Ovary (tissue), 3 donors: Measurements from ENCODE around the gene FAM131A.

Experiments used
- EP300 ChIP-seq: sonication (generic); formaldehyde crosslinking; IDR thresholded peaks from one replicate; pipeline ENCODE4 v1.6.1; 2017; ENCODE audit warnings: antibody characterized with exemption
- POLR2A ChIP-seq: fragments of 450-650 bp; IDR thresholded peaks from one replicate; pipeline ENCODE4 v1.6.1; 2017; ENCODE audit warnings: antibody characterized with exemption, mild to moderate bottlenecking, moderate library complexity
- TF ChIP-seq, protein P1 (sequence below), 3 donors: fragments of 450-650 bp in 2 of 3; fragments of 200-600 bp in 1 of 3; IDR thresholded peaks; one replicate each; pipeline versions ENCODE4 v1.5.1 to v1.8.0; 2016 to 2022; ENCODE audit warnings: antibody characterized with exemption in 3 of 3, mild to moderate bottlenecking in 1 of 3
- donor health status: DM: no; HTN: no; CAD: no.

DNA sequence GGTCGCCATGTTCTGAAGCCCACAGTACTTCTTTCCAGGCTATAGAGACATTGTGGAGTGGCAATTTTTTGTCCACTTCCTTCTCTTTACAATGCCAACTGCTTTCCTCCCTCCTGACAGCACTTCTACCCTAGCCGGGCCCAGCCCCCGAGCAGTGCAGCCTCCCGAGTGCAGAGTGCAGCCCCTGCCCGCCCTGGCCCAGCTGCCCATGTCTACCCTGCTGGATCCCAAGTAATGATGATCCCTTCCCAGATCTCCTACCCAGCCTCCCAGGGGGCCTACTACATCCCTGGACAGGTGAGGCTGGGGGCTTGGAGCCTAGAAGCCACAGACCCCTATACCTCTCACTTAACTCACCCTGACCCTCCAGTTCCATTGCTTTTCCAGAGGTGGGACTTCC, 20.2 kb upstream of the FAM131A start:
- TF ChIP-seq EP300 = no peak
- TF ChIP-seq, protein P1, sequence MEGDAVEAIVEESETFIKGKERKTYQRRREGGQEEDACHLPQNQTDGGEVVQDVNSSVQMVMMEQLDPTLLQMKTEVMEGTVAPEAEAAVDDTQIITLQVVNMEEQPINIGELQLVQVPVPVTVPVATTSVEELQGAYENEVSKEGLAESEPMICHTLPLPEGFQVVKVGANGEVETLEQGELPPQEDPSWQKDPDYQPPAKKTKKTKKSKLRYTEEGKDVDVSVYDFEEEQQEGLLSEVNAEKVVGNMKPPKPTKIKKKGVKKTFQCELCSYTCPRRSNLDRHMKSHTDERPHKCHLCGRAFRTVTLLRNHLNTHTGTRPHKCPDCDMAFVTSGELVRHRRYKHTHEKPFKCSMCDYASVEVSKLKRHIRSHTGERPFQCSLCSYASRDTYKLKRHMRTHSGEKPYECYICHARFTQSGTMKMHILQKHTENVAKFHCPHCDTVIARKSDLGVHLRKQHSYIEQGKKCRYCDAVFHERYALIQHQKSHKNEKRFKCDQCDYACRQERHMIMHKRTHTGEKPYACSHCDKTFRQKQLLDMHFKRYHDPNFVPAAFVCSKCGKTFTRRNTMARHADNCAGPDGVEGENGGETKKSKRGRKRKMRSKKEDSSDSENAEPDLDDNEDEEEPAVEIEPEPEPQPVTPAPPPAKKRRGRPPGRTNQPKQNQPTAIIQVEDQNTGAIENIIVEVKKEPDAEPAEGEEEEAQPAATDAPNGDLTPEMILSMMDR (IDR thresholded peaks at IDR 0.05) = no peak
- no peak for TF ChIP-seq POLR2A
